HG02623 (cell line): ENCODE measurements around the gene RIC8B.
A peak's percentile ranks its signal among the peaks of the same experiment; 100 is the strongest.

Experiments
- ATAC-seq: cut with Tn5 transposase; IDR thresholded peaks from one replicate; pipeline ENCODE4 v1.9.1; 2021; ENCODE audit warnings: moderate library complexity; ENCODE audit not compliant: unreplicated experiment

Gene RIC8B

DNA sequence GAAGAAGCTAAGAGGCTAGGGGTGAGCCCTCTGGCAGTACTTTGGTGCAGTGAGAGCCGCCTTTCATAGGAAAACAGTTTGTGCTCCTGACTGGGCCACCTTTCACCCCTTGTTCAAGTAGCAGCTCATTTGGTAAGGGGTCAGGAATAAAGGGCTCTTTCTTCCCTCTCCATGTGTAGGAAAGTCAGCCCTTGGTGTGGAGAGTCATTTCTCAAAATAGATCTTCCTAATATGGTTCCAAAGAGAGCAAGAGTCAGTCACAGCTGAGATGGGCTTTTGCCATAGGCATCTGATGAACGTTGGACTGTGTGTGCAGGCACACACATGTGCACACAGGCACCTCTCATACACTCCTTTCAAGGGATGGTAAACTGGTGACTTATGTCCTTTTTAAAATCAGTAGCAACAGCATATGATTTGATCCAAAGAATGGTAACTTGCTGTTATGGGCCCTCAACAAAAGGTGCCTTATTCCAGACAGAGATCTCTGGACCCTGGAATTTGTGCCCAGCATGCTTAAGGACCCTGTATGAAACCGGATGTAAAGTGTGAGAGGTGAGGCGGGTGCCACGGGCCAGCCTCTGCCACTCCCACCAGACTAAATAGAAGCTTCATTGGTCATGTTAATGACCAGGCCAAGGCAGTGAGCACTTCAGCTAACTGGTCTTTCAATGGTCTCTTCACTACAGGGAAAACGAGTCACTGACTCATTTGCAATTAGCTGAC, 16.7 kb upstream of the RIC8B start:
- no peak for ATAC-seq

DNA sequence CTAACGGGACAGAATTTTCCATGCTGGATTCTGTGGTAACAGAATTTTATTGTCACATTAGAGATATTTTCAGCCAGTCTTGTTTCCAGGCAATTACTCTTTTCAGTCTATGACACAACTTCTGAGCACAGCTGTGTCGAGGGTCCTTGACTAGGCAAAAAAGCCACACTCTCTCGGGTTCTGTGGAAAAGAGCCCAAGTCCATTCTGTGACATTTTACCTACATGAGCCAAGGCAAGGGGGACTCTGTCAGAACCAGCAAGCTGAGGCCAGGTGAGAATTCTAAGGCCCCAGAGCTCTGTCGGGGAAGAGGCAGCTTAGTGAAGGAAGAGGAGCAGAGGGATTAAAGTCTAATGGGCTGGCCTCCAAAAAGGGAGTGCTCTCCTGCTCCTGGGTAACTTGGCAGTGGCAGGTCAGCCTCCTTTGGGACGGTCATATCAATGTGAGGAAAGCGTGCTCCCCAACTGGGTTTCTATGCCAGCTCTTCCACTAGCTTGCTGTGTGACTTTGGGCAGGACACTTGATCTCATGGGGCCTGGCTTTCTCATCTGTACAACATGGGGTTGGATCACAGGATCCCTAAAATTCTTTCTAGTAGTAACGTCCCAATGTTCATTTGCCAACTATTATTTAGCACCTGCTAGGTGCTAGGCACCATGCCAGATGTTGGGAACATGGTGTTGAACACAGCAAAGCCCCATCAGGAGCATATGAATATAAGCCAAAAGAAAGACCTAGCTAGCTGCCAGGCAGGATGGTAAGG, 16.0 kb upstream of the RIC8B start:
- ATAC-seq = no peak

DNA sequence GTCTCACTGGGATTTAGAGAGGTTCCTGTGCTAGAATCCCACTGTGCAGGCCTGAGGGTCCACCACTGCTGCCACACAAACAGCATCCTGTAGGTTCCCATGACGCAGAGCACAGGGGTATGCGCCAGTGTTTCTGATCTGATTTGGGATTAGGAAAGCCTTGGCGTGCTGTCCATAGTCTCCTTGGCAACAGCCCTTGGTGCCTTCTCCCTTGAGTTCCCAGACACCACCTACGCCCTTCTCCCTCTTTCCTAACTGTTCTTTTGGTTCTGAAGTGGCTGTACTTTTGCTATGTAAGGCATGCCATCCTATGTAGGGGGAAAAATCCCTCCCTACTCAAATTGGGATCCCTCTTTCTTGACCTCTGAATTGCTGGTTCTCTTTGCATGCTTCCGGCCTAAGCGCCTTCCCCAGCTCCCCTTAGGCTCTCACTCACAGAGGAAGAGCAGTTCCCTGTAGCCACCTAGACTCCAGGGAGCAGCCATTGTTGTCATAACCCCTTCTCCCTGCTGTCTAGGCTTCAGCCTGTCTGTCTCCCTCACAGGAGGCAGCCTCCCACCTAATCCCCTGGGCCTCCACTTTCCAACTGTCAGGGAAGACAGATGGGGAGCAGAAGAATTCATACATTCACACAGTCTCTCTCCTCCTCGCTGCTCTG, 14.8 kb upstream of the RIC8B start:
- ATAC-seq = no peak

DNA sequence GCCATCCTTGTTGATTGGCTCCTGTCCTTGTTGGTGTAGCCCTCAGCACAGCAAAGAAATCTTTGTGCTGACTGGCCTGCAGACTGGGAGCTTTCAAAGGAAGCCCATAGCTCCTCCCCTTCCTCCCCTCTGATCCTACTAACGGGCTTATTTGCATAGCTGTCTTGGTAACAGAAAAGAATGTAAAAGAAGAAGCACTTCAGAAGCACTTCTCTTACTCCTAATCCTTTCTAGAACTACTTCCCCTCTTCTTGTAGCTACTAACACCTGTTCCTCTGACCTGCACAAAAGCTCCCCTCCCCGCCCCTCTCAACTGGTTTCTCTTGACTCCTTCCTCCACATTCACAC, 14.3 kb upstream of the RIC8B start:
- ATAC-seq = peak; percentile 98

DNA sequence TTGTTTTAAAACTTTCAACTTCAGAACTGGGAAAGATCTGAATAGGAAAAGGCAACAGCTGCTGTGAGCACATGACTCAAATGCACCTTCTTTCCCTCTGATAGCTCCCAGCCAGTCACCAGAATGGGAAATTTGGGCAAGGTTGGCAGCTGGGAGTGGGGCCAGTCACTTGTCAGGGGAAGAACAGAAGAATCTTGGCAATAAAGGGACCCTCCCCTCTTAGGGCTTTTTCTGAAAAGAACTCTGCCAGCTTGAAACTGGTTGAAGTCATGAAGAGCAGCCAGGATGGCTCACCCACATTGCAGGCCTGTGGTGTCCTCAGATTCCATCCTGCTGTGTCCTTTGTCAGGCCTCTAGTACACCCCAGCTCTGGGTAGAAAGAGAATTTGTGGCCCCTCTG, 10.3 kb upstream of the RIC8B start:
- no peak for ATAC-seq

DNA sequence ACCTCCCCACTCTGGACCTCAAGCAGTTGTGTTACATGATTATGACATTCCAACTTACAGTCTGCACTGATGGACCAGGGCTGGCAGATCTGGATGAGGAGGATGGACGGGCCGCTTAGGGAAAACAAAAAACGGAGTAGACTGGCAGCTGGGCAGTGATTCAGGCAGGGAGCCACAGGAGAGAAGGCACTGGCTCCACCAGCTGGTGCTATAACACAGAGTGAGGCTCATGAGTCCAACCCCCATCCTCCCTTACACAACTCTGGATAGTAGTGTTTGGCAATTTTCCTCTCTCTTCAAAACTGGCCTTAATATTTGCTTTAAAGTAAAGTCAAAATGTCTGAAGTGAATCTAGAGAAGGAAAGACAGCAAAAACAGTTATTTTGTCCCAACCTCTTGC, 9.7 kb upstream of the RIC8B start:
- no peak for ATAC-seq

DNA sequence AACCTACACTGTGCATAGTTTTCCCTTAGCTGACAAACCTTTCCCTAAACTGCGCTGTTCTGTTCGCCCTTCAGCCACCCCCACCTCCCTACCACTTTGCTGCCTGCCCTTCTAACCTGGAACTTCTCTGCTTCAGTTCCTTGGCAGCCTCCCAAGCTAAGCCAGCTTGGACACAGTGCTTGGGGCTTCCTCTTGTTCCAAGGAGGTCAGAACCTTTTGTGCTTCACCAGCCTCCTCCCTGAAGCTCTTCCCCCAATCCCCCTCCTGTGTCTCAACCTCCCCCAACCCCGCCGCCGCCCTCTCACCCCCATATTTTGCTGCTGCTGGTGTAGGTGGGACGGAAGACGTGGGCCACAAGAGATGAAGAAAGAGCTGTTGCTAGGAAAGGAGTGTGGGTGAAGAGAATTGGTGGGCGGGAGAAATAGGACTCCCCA, 8.1 kb upstream of the RIC8B start:
- ATAC-seq = no peak

DNA sequence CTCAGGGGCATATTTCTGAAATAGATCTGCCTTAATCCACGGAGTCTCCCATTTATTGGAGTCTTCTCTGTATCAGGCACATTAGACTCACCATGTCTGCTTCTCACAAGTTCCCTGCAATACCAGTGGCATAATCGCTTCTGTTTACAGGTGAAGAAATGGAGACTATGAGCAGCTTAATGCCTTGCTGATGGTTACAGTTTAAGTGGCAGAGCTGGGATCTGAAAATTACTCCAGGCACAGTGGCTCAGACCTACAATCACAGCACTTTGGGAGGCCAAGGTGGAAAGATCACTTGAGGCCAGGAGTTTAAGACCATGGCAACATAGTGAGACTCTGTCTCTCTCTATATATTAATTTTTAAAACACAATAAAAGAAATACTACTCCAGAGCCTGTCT, 7.3 kb upstream of the RIC8B start:
- no peak for ATAC-seq

DNA sequence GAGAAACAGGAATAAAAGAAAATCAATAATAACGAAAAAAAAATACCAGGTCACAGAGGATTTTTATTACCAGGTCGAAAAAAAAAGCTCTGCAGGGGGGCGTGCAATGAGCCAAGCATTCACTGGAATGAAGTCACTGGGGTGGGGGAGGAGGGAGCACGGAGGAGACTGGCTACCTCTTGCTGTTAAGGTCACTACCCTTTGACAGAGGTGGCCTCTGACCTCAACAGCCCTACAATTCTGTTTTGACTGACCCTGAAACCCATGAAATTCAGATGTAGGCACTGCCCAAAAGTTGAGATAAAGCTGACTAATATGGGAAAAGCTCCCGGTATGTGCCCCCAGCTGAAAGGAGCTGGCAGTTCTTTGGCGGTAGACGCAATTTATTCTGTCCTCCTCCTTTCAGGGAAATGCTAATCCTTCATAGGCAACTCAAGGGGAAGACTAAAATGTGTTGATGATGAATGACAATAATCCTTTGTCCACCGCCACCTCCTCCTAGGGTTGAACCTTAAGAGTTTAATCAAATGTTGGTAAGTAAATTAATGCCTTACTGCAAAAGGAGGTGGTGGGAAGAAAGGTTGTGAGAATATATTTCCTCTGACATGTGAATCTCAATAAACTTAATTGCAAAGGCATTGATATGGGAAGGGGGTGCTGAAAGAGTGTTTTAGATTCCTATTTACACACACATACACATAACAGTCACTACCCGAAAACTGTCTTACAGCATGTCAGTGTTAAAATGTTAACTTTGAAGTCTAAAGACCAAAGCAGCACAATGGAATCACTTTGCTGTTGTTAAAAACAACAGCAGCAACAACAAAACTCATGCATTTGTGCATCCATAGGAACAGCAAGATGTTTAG, 6.3 kb upstream of the RIC8B start:
- no peak for ATAC-seq

DNA sequence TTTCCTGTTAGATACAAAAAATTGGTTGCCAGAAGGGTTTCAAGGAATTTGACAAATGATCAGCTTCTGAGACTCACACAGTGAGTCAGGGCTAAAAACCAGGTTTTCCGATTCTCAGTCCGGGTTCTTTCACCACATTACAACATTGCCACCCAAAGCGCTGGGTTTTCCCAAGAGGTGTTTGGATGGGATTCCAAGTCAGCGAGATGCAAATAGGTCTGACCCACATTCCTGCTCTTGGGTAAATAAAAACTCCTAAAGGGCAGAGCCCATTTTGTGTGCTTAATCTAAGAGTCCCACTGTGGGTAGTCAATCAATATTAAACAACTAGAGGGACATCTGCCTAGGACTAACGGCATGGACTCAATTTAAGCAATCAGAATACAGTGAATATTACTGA, 5.4 kb upstream of the RIC8B start:
- no peak for ATAC-seq

DNA sequence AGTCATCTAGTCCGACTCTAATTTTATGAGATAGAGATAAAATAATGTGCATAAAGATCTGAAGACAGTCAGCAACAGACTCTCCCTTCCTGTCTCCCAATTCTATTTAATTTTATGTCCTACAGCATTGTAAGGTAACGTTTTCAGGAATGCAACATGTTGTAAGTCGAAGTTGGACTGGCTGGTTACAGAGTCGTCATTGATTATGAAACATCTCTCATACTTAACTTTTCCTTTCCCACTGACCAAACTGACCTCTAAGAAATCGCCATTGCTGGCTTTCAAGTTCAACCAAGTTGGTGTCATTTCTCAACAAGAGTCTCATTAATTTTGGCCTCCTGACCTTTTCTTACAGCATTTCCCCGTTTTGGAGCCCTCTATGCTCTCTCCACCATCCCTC, 4.9 kb upstream of the RIC8B start:
- no peak for ATAC-seq

DNA sequence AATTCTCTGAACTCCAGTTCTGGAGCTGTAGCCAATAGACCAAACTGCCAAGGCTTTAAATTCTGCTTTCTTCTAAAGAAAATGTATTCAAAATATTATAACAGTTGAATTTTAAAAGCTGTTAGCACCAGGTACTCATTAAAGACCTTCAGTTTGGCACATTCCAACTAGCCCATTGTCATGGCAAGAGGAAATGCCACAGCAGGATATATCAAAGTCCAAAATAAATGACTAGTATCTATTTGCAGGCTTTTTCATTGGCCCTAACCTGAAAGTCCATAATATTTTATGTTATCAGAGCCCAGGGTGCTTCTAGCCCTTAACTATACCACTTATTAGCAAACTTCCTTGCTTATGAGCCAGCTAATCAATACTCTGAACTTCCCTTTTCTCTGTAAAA, 3.1 kb upstream of the RIC8B start:
- ATAC-seq = no peak

DNA sequence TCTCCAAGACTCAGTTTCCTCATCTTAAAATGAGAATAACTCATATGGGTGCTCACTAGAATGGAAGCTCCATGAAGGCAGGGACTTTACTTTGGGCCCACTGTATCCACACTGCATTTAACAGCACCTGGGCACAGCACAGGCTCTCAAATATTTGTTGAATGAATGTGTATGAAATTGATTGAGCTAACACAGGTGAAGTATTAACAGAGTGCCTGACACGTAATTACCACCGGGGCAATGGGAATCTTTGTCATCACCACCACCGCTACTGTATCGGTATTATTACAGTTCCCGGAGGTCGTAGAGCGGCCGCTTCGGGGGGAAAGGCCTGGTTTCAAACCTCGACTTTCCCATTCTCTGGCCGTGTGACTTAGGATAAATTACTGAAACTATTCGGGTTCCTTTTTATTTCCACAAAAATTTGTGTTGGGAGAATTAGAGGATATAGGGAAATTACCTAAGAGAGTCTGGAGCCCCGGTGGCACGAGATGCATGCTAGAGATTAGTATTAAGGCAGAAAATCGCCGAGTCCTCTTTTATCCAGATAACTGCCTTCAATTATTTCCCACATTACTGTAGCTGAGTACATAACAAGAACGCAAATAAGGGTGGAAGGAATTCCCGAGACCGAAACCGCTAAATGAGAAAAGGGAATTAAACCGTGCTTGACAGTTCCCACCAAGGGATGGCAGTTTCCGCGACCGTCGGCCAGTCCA, 1.0 kb upstream of the RIC8B start:
- no peak for ATAC-seq

DNA sequence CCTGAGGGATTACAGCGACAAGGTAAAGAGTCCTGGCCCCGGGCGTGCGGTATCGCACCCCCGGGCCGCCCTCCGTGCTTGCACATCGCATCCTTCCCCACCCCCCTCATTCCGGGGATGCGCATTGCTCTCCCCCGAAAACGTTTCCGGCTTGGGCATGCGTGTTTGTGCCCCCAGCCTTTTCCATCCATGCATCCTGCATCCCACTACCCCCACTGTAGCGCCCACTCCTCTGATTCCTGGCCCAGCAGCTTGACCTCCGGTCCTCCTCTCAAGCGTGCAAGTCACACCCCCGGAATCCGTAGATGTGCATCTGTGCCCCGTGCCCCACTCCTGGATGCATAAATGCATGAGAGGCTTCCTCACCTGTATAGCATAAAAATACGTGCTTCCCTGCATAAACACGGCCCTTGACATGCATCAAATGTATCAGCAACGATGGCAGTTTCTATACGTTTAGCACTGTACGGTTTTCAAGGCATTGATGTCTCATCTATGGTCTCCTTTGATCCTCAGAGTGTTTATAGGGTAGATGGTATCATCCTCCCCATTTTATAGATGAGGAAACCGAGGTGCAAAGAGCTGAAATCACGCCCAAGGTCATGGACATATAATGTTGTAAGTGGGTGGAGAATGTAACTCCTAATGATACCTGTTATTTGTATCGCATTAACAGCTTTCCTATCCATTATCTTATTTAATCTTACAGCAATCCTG, 484 bp downstream of the RIC8B start:
- ATAC-seq = no peak

DNA sequence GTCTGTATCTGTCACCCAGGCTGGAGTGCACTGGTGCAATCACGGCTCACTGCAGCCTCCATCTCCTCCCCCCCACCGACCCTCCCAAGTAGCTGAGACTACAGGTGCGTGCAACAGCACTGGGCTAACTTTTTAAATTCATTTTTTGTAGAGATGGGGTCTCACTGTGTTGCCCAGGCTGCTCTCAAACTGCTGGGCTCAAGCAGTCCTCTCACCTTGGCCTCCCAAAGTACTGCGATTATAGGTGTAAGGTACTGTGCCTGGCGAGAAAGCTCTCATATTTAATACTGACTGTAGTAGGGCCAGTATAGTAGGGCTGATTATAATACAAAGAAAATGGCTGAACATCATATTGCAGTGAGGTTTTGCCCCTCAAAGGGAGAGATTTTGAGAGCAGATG, 2.4 kb downstream of the RIC8B start:
- ATAC-seq = no peak

DNA sequence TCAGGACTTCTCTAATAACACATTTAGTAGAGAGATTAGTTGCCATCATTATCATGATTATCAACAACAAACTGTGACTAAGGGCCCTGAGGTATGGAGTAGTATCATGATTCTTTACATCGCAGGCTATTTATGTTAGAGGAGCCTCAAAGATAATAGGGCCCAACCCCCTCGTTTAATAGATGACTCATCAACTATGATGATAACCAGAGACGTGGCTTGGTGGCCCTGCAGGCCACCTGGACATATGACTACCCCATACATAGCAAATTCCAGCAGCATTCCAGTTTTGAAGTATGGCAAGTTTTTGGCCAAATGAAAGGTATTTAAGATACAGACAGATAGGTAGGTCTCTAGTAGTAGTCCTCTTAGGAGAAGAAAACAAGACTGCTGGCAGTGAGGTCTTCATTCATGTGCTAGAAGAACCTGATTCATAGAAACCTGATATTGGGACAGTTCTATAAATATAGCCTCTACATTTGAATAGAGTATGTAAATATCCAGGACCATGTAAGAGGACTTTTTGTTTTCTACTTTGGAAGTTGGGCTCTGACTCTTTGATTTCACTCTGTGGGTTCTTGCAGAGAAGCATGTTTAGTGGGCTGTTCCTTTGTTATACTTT, 5.6 kb downstream of the RIC8B start:
- no peak for ATAC-seq

DNA sequence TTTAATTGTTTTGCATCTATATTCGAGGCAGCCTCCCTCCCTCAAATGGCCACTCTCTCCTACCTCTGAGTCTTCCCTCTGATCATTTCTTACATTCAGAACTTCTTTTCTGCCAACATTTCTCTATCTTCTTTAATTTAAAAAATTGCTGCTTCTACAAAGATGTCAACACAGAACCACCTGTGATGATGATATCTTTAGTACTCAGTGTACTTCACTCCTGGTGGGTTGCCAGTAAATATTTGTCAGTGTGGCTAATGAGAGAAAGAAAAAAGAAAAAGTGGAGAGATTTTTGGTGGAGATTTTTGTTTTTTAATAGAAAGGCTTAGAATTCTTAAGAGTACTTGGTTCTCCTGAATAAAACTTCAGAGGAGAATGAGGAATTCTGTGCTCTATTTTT, 8.1 kb downstream of the RIC8B start:
- no peak for ATAC-seq

DNA sequence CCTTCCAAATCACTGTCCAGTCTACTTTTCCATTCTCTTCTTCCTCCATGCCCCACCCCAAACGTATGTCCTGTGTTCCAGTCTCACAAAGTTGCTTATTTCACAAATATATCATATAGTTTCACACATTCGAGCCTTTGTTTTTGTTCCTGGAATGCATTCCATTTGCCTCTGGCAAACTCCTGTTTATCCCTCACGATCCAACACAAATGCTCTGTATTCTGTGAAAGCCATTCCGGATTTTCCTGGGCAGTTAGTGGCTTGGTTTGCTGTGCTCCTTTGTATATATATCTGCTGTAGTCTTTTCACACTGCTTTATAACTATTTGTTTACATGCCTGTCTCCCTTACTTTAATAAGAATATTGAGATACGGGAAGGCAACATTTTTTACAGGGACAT, 9.0 kb downstream of the RIC8B start:
- no peak for ATAC-seq

DNA sequence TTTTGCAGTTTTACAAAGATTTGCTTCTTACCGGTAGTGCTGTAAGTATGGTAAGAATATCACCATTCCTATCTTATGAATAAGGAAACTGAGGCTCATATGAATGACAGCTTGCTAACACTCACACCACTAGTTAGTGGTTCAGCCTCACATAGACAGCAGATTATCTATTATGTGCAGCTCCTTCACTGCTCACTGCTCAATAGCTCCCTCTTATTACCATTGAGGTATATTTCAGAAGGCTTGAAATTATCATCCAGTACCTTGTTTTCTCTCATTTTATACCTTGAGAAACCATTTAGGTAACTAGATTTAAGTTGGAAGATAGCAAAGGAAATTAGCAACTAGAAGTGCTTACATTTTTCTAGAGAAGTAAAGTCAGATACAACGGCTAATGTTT, 15.5 kb downstream of the RIC8B start:
- no peak for ATAC-seq

DNA sequence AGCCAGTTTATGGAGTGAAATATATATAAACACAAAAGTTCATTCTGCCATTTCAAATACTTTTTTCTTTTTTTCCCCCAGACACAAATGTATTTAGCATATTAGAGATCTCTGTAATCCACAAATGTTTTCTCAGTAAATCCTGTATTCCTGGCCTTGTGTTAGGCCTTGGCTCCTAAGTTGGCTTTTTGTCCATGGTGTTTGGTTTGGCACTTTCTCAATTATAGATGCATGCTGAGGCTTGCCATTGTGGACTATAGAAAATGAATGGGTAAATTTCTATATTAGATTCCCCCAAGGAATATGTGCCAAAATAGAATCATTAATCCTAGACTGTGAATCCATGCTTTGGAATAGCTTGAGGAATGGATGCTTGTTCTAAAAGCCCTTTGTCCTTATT, 17.0 kb downstream of the RIC8B start:
- no peak for ATAC-seq
